Uterus (tissue), 4 donors: Measurements from ENCODE around the gene DDX28. TPM values are rescaled to one million over a fixed set of nuclear protein-coding genes. Genes with fewer than 3 reads are reported as not detected.
A peak's percentile ranks its signal among the peaks of the same experiment; 100 is the strongest.

Source experiments
- DNase-seq, 2 donors: peaks; one replicate each; pipeline ENCODE4 v3.0.0-alpha.2; 2019 to 2020
- H3K27ac ChIP-seq, 2 donors: fragments of 200-600 bp; sonication (generic); 1 replicate in 1 of 2; 2 replicates in 1 of 2; pipeline ENCODE4 v1.5.1; 2016 to 2018
- H3K27me3 ChIP-seq, 2 donors: fragments of 200-600 bp; sonication (generic); one replicate each; pipeline ENCODE4 v1.5.1; 2018 to 2019; ENCODE audit warnings: control low read depth in 1 of 2
- H3K36me3 ChIP-seq, 2 donors: fragments of 200-600 bp; sonication (generic); one replicate each; pipeline ENCODE4 v1.5.1; 2019; ENCODE audit warnings: control low read depth in 1 of 2
- H3K4me1 ChIP-seq, 2 donors: fragments of 200-600 bp; sonication (generic); one replicate each; pipeline ENCODE4 v1.5.1; 2018 to 2019; ENCODE audit warnings: control low read depth in 1 of 2
- H3K4me3 ChIP-seq, 2 donors: fragments of 200-600 bp; sonication (generic); 1 replicate in 1 of 2; 2 replicates in 1 of 2; pipeline ENCODE4 v1.5.1; 2018 to 2019; ENCODE audit warnings: mild to moderate bottlenecking in 1 of 2
- H3K9me3 ChIP-seq, 2 donors: fragments of 200-600 bp; sonication (generic); one replicate each; pipeline ENCODE4 v1.5.1; 2019; ENCODE audit warnings: control low read depth in 1 of 2
- POLR2A ChIP-seq, 2 donors: fragments of 450-650 bp; IDR thresholded peaks; one replicate each; pipeline ENCODE4 v1.6.1; 2016; ENCODE audit warnings: antibody characterized with exemption in 2 of 2, mild to moderate bottlenecking in 1 of 2, moderate library complexity in 1 of 2
- intact Hi-C: fragments of 100-400 bp; cut with DNase I; formaldehyde crosslinking; loops from one replicate; pipeline ENCODE4 v1.15.1; 2023; ENCODE audit warnings: low total_unique reads
- total RNA-seq, 4 donors: library from RNA; depleted of rRNA in 3 of 4; stranded (reverse); fragments of >200 nt in 3 of 4; gene quantifications; one replicate each; pipeline versions ENCODE4 v1.1.0 to v1.2.4, GENCODE V29; 2014 to 2023
- TF ChIP-seq, protein P1 (sequence below), 4 experiments: fragments of 200-600 bp in 2 of 4; fragments of 450-650 bp in 2 of 4; sonication (generic) in 2 of 4; IDR thresholded peaks; one replicate each; pipeline ENCODE4 v1.5.1; 2016 to 2019; ENCODE audit warnings: antibody characterized with exemption in 4 of 4, mild to moderate bottlenecking in 2 of 4, moderate library complexity in 1 of 4
- donor health status: DM: yes; HTN: yes; CAD: no.

Gene DDX28
- total RNA-seq, 4 donors from 2014 or later, result 2.9 to 14.1 (median 11.8) TPM

DNA sequence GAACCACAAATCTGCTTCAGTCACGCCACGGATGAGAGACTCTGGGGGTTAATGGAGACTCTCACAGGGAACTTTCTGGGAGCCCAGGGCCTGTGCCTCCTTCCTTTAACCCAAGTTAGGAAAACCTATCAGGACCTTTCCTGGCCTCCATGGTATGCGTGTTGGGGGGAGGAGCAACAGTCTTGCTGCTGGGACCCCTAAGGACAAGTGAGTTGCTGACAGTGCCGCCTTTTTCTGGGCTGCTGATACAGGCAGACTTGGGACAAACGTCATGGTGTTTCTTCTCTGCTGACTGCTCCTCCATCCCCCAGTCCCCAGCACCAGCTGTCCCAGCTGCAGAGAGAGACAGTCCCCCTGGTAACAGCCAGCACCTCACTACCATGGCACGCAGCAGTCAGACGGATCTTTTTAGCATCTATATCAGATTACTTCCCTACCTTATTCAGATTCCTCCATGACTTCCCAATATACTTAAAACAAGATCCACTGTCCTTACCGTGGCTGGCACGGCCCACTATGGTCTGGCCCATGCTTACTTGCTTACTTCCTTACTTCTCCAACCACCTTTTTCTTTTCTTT is 13.8 kb downstream of the DDX28 start:
- Histone ChIP-seq H3K27me3 (no peaks in the 10 kb centered on the region), H3K4me3 (no peak overlapping the region), H3K27ac (no peak overlapping the region), H3K4me1 (no peaks in the 10 kb centered on the region), H3K36me3 (no peaks in the 10 kb centered on the region), H3K9me3 (no peaks in the 10 kb centered on the region)
- no peak for TF ChIP-seq POLR2A (IDR thresholded peaks at IDR 0.05)
- intact Hi-C loops, result no loop called here
- DNase-seq, result no peak

DNA sequence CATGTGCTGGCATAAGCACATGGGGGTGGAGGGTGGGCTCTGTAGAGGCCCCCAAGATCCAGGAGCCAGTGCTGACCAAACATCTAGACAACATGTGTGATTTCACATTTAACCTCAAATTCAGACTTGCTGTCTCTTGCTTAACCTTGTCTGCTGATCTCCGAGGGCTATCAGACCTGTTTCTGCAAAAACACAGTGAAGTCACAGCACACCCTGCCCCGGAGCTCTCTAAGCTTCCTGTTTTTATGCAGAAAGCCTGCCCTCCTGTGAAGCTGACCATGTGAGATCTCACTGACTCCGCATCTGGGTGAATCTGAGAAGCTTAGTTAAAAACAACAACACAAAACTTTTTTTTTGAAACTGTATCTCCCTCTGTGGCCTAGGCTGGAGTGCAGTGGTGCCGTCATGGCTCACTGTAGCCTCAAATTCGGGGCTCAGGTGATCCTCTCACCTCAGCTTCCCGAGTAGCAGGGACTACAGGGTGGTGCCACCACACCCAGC is 17.2 kb downstream of the DDX28 start:
- Histone ChIP-seq H3K4me3 (no peak overlapping the region), H3K27ac (peak overlapping the region in 1 of 2 donors; percentile 48), H3K27me3 (no peaks in the 10 kb centered on the region), H3K36me3 (no peaks in the 10 kb centered on the region), H3K4me1 (no peaks in the 10 kb centered on the region), H3K9me3 (no peaks in the 10 kb centered on the region)
- DNase-seq, result no peak
- TF ChIP-seq POLR2A (IDR thresholded peaks at IDR 0.05), result no peak
- TF ChIP-seq, protein P1, sequence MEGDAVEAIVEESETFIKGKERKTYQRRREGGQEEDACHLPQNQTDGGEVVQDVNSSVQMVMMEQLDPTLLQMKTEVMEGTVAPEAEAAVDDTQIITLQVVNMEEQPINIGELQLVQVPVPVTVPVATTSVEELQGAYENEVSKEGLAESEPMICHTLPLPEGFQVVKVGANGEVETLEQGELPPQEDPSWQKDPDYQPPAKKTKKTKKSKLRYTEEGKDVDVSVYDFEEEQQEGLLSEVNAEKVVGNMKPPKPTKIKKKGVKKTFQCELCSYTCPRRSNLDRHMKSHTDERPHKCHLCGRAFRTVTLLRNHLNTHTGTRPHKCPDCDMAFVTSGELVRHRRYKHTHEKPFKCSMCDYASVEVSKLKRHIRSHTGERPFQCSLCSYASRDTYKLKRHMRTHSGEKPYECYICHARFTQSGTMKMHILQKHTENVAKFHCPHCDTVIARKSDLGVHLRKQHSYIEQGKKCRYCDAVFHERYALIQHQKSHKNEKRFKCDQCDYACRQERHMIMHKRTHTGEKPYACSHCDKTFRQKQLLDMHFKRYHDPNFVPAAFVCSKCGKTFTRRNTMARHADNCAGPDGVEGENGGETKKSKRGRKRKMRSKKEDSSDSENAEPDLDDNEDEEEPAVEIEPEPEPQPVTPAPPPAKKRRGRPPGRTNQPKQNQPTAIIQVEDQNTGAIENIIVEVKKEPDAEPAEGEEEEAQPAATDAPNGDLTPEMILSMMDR (IDR thresholded peaks at IDR 0.05), result no peak
- intact Hi-C loops, result no loop called here

DNA sequence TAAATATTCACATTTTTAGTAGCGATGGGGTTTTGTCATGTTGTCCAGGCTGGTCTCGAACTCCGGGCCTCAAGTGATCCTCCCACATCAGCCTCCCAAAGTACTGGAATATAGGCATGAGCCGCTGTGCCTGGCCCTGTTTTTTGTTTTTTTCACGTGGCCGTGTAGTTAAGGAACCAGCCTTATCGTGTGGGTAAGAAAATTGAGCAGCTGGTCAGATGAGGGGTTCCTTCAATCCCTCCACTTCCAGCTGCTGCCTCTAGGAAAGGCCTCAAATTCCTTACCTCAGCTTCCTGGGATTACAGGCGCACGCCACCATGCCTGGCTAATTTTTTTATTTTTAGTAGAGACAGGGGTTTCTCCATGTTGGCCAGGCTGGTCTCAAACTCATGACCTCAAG is 17.8 kb downstream of the DDX28 start:
- Histone ChIP-seq H3K36me3 (no peaks in the 10 kb centered on the region), H3K27ac (peak overlapping the region in 1 of 2 donors; percentile 48), H3K4me1 (no peaks in the 10 kb centered on the region), H3K9me3 (no peaks in the 10 kb centered on the region), H3K4me3 (no peak overlapping the region), H3K27me3 (no peaks in the 10 kb centered on the region)
- no peak for DNase-seq
- intact Hi-C loops, result no loop called here
- no peak for TF ChIP-seq POLR2A (IDR thresholded peaks at IDR 0.05)
- TF ChIP-seq, protein P1 (IDR thresholded peaks at IDR 0.05), result no peak

DNA sequence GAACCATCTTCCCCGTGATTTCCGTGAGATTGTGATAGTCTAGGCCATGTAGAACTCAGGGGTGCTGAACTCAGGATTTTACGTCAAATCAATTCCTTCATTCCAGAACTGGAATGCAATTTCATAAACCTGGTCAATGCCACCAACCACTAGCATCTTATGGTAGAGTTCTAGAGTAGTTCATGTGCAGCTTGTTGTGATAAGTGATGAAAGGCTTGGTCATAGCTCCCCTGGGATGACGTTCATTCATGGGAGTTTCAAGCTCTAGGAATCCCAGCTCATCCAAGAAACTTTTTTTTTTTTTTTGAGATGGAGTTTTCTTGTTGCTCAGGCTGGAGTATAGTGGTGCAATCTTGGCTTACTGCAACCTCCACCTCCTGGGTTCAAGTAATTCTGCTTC is 20.0 kb downstream of the DDX28 start:
- Histone ChIP-seq H3K27me3 (no peaks in the 10 kb centered on the region), H3K9me3 (no peaks in the 10 kb centered on the region), H3K27ac (no peak overlapping the region), H3K4me1 (no peaks in the 10 kb centered on the region), H3K4me3 (no peak overlapping the region), H3K36me3 (no peaks in the 10 kb centered on the region)
- TF ChIP-seq, protein P1 (IDR thresholded peaks at IDR 0.05), result no peak
- TF ChIP-seq POLR2A (IDR thresholded peaks at IDR 0.05), result no peak
- intact Hi-C loops, result no loop called here
- DNase-seq, result no peak

DNA sequence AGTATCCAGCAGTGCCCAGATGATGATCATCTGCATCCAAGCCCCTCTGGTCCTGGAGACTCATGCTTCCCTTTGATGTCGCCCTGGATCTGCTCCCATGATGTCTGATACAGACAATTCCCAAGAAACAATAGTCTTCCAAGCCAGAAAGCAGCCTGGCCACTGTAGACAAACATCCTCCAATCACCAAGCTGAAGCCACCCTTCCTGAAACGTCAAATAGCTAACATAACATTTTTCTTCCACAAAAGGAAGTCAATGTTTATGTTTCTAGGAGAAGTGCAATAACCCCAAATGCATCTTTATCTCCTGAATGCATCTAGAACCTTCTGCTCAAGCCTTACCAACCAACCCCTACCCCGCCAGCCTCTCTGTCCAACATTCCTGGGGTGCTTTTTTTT is 22.6 kb downstream of the DDX28 start:
- Histone ChIP-seq H3K4me1 (no peaks in the 10 kb centered on the region), H3K27me3 (no peaks in the 10 kb centered on the region), H3K4me3 (no peak overlapping the region), H3K9me3 (no peaks in the 10 kb centered on the region), H3K27ac (peak overlapping the region in 1 of 2 donors; percentile 41), H3K36me3 (no peaks in the 10 kb centered on the region)
- no peak for TF ChIP-seq POLR2A (IDR thresholded peaks at IDR 0.05)
- TF ChIP-seq, protein P1 (IDR thresholded peaks at IDR 0.05), result no peak
- DNase-seq, result no peak
- intact Hi-C loops, result no loop called here
